Bronchial epithelial cell (primary cell): ENCODE data around the gene LOX. TPM values are rescaled to one million over a fixed set of nuclear protein-coding genes. Genes with fewer than 3 reads are reported as not detected.

Source experiments
- DNase-seq: peaks from one replicate; pipeline ENCODE4 v3.0.0-alpha.2; 2010; ENCODE audit warnings: low read depth
- FAIRE-seq: peaks from 2 replicates; lab custom pipeline; 2011; peaks lifted over from hg19 to GRCh38; lab: Jason Lieb, UNC
- H3K27me3 ChIP-seq: 2 replicates; pipeline ENCODE4 v1.5.1; 2011; ENCODE audit warnings: low read length; ENCODE audit not compliant: control insufficient read depth, insufficient read depth
- H3K36me3 ChIP-seq: 2 replicates; pipeline ENCODE4 v1.5.1; 2011; ENCODE audit warnings: low read length; ENCODE audit not compliant: control insufficient read depth, insufficient read depth
- H3K4me3 ChIP-seq: 2 replicates; pipeline ENCODE4 v1.5.1; 2011; ENCODE audit warnings: mild to moderate bottlenecking, low read depth, low read length, control low read depth
- total RNA-seq: library from RNA; depleted of rRNA; stranded (reverse); fragments of >200 nt; gene quantifications from 2 replicates; pipeline ENCODE4 v1.2.1, GENCODE V29; 2014
- TF ChIP-seq, protein P1 (sequence below): IDR thresholded peaks from 2 replicates; pipeline ENCODE4 v1.5.1; 2011; ENCODE audit warnings: mild to moderate bottlenecking, moderate library complexity, low read length, control low read depth, inconsistent platforms; ENCODE audit not compliant: insufficient read depth, severe bottlenecking

Gene LOX
- total RNA-seq, 1 donor from 2014 or later: 1.8 TPM

- Histone ChIP-seq H3K4me3 (no peak overlapping the region), H3K36me3 (no peaks in the 10 kb centered on the region), H3K27me3 (no peaks in the 10 kb centered on the region)
- TF ChIP-seq, protein P1, sequence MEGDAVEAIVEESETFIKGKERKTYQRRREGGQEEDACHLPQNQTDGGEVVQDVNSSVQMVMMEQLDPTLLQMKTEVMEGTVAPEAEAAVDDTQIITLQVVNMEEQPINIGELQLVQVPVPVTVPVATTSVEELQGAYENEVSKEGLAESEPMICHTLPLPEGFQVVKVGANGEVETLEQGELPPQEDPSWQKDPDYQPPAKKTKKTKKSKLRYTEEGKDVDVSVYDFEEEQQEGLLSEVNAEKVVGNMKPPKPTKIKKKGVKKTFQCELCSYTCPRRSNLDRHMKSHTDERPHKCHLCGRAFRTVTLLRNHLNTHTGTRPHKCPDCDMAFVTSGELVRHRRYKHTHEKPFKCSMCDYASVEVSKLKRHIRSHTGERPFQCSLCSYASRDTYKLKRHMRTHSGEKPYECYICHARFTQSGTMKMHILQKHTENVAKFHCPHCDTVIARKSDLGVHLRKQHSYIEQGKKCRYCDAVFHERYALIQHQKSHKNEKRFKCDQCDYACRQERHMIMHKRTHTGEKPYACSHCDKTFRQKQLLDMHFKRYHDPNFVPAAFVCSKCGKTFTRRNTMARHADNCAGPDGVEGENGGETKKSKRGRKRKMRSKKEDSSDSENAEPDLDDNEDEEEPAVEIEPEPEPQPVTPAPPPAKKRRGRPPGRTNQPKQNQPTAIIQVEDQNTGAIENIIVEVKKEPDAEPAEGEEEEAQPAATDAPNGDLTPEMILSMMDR: no peak
- FAIRE-seq: peak; percentile 73
- peak; percentile 95 for DNase-seq
Observed at GRCh38 chr5:122121479-122122465, 43.7 kb upstream of the LOX start.

- FAIRE-seq: peak; percentile 68
- TF ChIP-seq, protein P1: no peak
- peak; percentile 89 for DNase-seq
- Histone ChIP-seq H3K27me3 (no peaks in the 10 kb centered on the region), H3K36me3 (no peaks in the 10 kb centered on the region), H3K4me3 (no peak overlapping the region)
Observed at GRCh38 chr5:122120957-122121356, 42.9 kb upstream of the LOX start.

DNA sequence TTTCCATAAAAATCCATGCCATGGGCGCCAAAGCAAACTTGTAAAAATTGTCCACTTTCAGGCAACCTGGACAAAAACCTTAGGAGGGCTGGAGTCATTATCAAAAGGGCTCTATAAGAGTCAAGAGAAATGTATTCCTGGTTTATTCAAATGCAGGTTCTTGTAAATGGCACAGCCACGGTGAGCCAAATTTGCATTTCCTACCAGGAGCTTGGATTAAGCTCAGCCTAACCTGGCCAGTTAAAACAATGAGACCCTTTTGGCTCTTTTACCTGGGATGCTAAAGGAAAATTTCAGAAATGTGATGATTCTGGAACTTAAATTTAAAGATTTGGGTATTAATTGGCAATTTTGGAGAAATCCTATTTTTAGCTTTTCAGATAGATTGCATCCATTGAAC is 42.4 kb upstream of the LOX start:
- FAIRE-seq (no peak), DNase-seq (no peak)
- no peaks in the 10 kb centered on the region for H3K27me3 ChIP-seq
- no peaks in the 10 kb centered on the region for H3K36me3 ChIP-seq
- TF ChIP-seq, protein P1: no peak
- no peak overlapping the region for H3K4me3 ChIP-seq

- Histone ChIP-seq H3K36me3 (no peaks in the 10 kb centered on the region), H3K4me3 (no peak overlapping the region), H3K27me3 (no peaks in the 10 kb centered on the region)
- TF ChIP-seq, protein P1: no peak
- FAIRE-seq (no peak), DNase-seq (no peak)
Observed at GRCh38 chr5:122119205-122119604, 41.1 kb upstream of the LOX start.

DNA sequence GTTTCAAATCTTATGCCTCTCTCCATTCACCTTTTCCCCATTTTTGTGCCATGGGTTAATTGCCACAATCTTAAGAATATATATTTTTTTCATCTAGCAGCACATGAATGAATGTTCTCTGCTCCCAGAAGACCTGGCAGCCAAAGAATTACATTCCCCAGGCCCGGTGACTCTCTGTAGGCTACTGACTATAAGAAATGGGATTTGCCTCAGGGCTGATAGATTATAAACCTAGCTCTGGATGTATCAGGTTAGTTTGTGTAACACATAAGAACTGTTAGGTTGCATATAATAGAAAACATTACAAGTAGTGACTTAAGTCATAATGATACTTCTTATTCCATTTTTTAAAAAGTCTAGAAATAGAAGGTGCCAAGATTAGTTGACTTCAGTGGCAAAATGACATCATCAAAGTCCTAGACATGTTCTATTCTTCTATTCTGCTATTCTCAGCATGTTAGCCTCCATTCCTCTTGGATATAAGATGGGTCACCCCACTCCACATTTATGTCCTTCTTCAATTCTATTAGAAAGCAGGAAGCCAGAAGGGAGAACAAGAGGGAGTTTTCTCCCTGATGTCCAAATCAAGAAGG is 40.4 kb upstream of the LOX start:
- H3K4me3 ChIP-seq: no peak overlapping the region
- no peak for DNase-seq
- FAIRE-seq: no peak
- H3K27me3 ChIP-seq: no peaks in the 10 kb centered on the region
- TF ChIP-seq, protein P1: no peak
- H3K36me3 ChIP-seq: no peaks in the 10 kb centered on the region
